HepG2 (cell line): Measurements from ENCODE around the gene ANXA11. TPM values are rescaled to one million over a fixed set of nuclear protein-coding genes. Genes with fewer than 3 reads are reported as not detected.

Experiments used
- ASH2L ChIP-seq: fragments of 300-600, 200-600 bp; sonication (generic); IDR thresholded peaks from 2 replicates; pipeline ENCODE4 v1.7.0; 2017; ENCODE audit warnings: low read depth, mild to moderate bottlenecking, moderate library complexity, mixed read lengths, low read length; ENCODE audit not compliant: insufficient read length
- BHLHE40 ChIP-seq: IDR thresholded peaks from 2 replicates; pipeline ENCODE4 v1.6.1; 2011; ENCODE audit warnings: low read length, improper control_type of control experiment
- EHMT2 ChIP-seq: fragments of 200-600 bp; sonication (generic); IDR thresholded peaks from 2 replicates; pipeline ENCODE4 v1.7.0; 2017; ENCODE audit warnings: antibody characterized with exemption, low read depth, low read length, borderline replicate concordance
- FOXK1 ChIP-seq: sonication (generic); formaldehyde crosslinking; IDR thresholded peaks from 2 replicates; pipeline ENCODE4 v1.4.0; 2020; ENCODE audit warnings: low read depth, missing genetic modification reagents, borderline replicate concordance
- GATA4 ChIP-seq: sonication (generic); IDR thresholded peaks from 2 replicates; pipeline ENCODE4 v1.6.1; 2016; ENCODE audit warnings: antibody characterized with exemption, low read depth, borderline replicate concordance
- HCFC1 ChIP-seq: fragments of 150-350 bp; IDR thresholded peaks from 2 replicates; pipeline ENCODE4 v1.6.1; 2014; ENCODE audit warnings: low read depth, low read length
- HDAC2 ChIP-seq: sonication (generic); formaldehyde crosslinking; IDR thresholded peaks from 2 replicates; pipeline ENCODE4 v1.4.0; 2020; ENCODE audit warnings: missing genetic modification reagents
- MAFK ChIP-seq, 2 experiments: IDR thresholded peaks in 1 of 2; conservative IDR thresholded peaks in 1 of 2; 2 replicates each; pipeline ENCODE4 v1.6.1; 2011; ENCODE audit warnings: improper control_type of control experiment in 2 of 2, low read length in 2 of 2
- MEF2D ChIP-seq: sonication (generic); formaldehyde crosslinking; IDR thresholded peaks from 2 replicates; pipeline ENCODE4 v1.5.1; 2020; ENCODE audit warnings: mild to moderate bottlenecking, missing genetic modification reagents
- NFKB2 ChIP-seq: sonication (generic); formaldehyde crosslinking; IDR thresholded peaks from 2 replicates; pipeline ENCODE4 v1.4.0; 2020; ENCODE audit warnings: missing genetic modification reagents, borderline replicate concordance
- SIX1 ChIP-seq: sonication (generic); formaldehyde crosslinking; IDR thresholded peaks from 2 replicates; pipeline ENCODE4 v1.4.0; 2020; ENCODE audit warnings: missing genetic modification reagents, borderline replicate concordance
- ZNF225 ChIP-seq: sonication (generic); formaldehyde crosslinking; IDR thresholded peaks from 2 replicates; pipeline ENCODE4 v1.4.0; 2020; ENCODE audit warnings: mild to moderate bottlenecking, missing genetic modification reagents
- ZNF274 ChIP-seq: sonication (generic); formaldehyde crosslinking; IDR thresholded peaks from 2 replicates; pipeline ENCODE4 v1.5.1; 2020; ENCODE audit warnings: mild to moderate bottlenecking, missing genetic modification reagents
- ZNF724P ChIP-seq: sonication (generic); formaldehyde crosslinking; IDR thresholded peaks from 2 replicates; pipeline ENCODE4 v1.8.0; 2022; ENCODE audit warnings: missing genetic modification reagents, borderline replicate concordance
- ZNF781 ChIP-seq: sonication (generic); formaldehyde crosslinking; IDR thresholded peaks from 2 replicates; pipeline ENCODE4 v1.5.1; 2020; ENCODE audit warnings: borderline replicate concordance, mild to moderate bottlenecking, missing genetic modification reagents; ENCODE audit errors: not compliant biosample characterization
- polyA plus RNA-seq, 8 experiments: library from polyadenylated mRNA; depleted of rRNA in 3 of 8; stranded (reverse) in 7 of 8; unstranded in 1 of 8; fragments of >200 nt; fragmentation: Illumina TruSeq in 4 of 8; extraction: Trizol in 4 of 8; gene quantifications; 2 replicates each; pipeline versions ENCODE4 v1.2.1 to v1.2.3, GENCODE V29; 2011 to 2016; ENCODE audit warnings: low read depth in 4 of 8, missing spikeins in 1 of 8, mixed read lengths in 1 of 8; ENCODE audit not compliant: insufficient read depth in 1 of 8
- total RNA-seq, 5 experiments: library from RNA; depleted of rRNA; stranded (reverse); fragments of >200 nt; fragmentation: Illumina TruSeq; extraction: Trizol; gene quantifications; 2 replicates each; pipeline ENCODE4 v1.2.3, GENCODE V29; 2016; ENCODE audit warnings: low read depth in 1 of 5
- TF ChIP-seq, protein P1 (sequence below): sonication (generic); formaldehyde crosslinking; IDR thresholded peaks from 2 replicates; pipeline ENCODE4 v1.5.0; 2020; ENCODE audit warnings: mild to moderate bottlenecking, missing genetic modification reagents, borderline replicate concordance
- TF ChIP-seq, protein P2 (sequence below): sonication (generic); formaldehyde crosslinking; IDR thresholded peaks from 2 replicates; pipeline ENCODE4 v1.4.0; 2020; ENCODE audit warnings: mild to moderate bottlenecking, missing genetic modification reagents
- TF ChIP-seq, protein P3 (sequence below): sonication (generic); formaldehyde crosslinking; IDR thresholded peaks from 2 replicates; pipeline ENCODE4 v1.8.0; 2022; ENCODE audit warnings: missing genetic modification reagents, mild to moderate bottlenecking, borderline replicate concordance

The ANXA11 gene
- total and polyA plus RNA-seq, 2 of the 13 experiments (the other 11 are each of a cell fraction or from before 2014, with no cell fraction given) = 30.6 to 51.5 TPM

DNA sequence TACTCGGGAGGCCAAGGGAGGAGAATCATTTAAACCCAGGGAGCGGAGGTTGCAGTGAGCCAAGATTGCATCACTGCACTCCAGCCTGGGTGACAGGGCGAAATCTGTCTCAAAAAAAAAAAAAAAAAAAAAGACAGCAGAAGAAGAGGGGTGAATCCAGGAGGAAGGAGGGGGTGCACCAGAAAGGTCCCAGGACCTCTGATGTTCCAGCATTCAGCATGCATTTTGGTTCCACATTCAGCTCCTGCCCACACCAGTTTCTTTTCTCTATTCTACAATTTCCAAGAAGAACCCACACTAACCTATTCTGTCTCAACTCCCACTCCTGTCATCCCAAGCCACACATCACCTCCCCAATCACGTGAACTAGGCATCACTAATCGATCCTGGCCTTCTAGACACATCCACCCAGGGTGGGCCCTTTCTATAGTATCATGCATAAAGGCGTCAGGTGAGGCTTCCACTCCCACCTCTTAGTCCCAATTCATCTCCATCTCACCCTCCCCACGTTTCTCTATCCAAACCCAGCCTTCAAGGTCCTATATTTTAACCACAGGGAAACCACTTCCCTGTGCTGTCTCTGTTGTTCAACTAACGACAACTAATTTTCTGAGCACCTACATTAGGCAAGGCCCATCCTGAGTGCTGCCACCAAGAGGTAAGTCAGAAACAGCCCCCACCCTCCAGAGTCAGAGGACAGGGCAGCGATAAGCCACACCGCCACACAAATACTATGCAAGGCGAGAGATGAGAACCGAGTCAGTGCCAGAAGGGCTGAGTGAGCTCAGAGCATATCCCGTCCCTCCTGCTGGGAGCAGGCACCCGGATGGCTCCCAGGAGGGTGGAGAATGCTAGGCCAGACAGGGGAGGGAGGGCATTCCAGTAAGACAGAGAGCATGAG, 2.2 kb downstream of the ANXA11 start (continued):
- TF ChIP-seq, protein P1, sequence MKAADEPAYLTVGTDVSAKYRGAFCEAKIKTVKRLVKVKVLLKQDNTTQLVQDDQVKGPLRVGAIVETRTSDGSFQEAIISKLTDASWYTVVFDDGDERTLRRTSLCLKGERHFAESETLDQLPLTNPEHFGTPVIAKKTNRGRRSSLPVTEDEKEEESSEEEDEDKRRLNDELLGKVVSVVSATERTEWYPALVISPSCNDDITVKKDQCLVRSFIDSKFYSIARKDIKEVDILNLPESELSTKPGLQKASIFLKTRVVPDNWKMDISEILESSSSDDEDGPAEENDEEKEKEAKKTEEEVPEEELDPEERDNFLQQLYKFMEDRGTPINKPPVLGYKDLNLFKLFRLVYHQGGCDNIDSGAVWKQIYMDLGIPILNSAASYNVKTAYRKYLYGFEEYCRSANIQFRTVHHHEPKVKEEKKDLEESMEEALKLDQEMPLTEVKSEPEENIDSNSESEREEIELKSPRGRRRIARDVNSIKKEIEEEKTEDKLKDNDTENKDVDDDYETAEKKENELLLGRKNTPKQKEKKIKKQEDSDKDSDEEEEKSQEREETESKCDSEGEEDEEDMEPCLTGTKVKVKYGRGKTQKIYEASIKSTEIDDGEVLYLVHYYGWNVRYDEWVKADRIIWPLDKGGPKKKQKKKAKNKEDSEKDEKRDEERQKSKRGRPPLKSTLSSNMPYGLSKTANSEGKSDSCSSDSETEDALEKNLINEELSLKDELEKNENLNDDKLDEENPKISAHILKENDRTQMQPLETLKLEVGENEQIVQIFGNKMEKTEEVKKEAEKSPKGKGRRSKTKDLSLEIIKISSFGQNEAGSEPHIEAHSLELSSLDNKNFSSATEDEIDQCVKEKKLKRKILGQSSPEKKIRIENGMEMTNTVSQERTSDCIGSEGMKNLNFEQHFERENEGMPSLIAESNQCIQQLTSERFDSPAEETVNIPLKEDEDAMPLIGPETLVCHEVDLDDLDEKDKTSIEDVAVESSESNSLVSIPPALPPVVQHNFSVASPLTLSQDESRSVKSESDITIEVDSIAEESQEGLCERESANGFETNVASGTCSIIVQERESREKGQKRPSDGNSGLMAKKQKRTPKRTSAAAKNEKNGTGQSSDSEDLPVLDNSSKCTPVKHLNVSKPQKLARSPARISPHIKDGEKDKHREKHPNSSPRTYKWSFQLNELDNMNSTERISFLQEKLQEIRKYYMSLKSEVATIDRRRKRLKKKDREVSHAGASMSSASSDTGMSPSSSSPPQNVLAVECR = peak; percentile 41; the same call in 1 of the 2 replicates
- no peak for TF ChIP-seq FOXK1 (CRISPR knock-in tag)
- peak; percentile 29 for TF ChIP-seq ASH2L
- 0 out of 2 replicates have a peak, but pooled peaks have one; percentile 22 for TF ChIP-seq HDAC2 (CRISPR knock-in tag)
- TF ChIP-seq ZNF781 (CRISPR knock-in tag) = no peak
- TF ChIP-seq ZNF724P (CRISPR knock-in tag) = 0 out of 2 replicates have a peak, but pooled peaks have one; percentile 1
- TF ChIP-seq, protein P2, sequence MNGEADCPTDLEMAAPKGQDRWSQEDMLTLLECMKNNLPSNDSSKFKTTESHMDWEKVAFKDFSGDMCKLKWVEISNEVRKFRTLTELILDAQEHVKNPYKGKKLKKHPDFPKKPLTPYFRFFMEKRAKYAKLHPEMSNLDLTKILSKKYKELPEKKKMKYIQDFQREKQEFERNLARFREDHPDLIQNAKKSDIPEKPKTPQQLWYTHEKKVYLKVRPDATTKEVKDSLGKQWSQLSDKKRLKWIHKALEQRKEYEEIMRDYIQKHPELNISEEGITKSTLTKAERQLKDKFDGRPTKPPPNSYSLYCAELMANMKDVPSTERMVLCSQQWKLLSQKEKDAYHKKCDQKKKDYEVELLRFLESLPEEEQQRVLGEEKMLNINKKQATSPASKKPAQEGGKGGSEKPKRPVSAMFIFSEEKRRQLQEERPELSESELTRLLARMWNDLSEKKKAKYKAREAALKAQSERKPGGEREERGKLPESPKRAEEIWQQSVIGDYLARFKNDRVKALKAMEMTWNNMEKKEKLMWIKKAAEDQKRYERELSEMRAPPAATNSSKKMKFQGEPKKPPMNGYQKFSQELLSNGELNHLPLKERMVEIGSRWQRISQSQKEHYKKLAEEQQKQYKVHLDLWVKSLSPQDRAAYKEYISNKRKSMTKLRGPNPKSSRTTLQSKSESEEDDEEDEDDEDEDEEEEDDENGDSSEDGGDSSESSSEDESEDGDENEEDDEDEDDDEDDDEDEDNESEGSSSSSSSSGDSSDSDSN (CRISPR knock-in tag) = peak; percentile 70
- TF ChIP-seq, protein P3, sequence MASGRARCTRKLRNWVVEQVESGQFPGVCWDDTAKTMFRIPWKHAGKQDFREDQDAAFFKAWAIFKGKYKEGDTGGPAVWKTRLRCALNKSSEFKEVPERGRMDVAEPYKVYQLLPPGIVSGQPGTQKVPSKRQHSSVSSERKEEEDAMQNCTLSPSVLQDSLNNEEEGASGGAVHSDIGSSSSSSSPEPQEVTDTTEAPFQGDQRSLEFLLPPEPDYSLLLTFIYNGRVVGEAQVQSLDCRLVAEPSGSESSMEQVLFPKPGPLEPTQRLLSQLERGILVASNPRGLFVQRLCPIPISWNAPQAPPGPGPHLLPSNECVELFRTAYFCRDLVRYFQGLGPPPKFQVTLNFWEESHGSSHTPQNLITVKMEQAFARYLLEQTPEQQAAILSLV (CRISPR knock-in tag) = no peak
- no peak for TF ChIP-seq EHMT2
- TF ChIP-seq ZNF225 (CRISPR knock-in tag) = 0 out of 2 replicates have a peak, but pooled peaks have one; percentile 50
- no peak for TF ChIP-seq ZNF274 (CRISPR knock-in tag)
- TF ChIP-seq MAFK (conservative IDR thresholded peaks at IDR 0.05 in 1 of 2, IDR thresholded peaks at IDR 0.05 in 1 of 2; ENCODE audit: low read length in 2 of 2) = no peak
- TF ChIP-seq NFKB2 (CRISPR knock-in tag) = no peak
- 0 out of 2 replicates have a peak, but pooled peaks have one; percentile 19 for TF ChIP-seq MEF2D (CRISPR knock-in tag)
- no peak for TF ChIP-seq GATA4
- no peak for TF ChIP-seq HCFC1
- peak; percentile 46; the same call in 1 of the 2 replicates for TF ChIP-seq BHLHE40
- TF ChIP-seq SIX1 (CRISPR knock-in tag) = no peak
